HepG2 (cell line): ENCODE data around the gene CLEC4D. TPM values are rescaled to one million over a fixed set of nuclear protein-coding genes. Genes with fewer than 3 reads are reported as not detected.
A peak's percentile ranks its signal among the peaks of the same experiment; 100 is the strongest.

ENCODE experiments used
- ATAC-seq: fragments of 200-7000 bp; cut with Tn5 transposase; 3 replicates; pipeline ENCODE4 v1.9.1; 2020; ENCODE audit warnings: mild to moderate bottlenecking, moderate library complexity
- BruUV-seq: library from RNA; stranded (reverse); fragments of 400-500 nt; replicated peaks from 2 replicates; lab custom pipeline; 2021; lab: Mats Ljungman, UMichigan
- CTCF ChIA-PET: fragments of 300-600 bp; formaldehyde crosslinking; extraction: SDS; loops from one replicate; lab custom pipeline; 2021; ENCODE audit warnings: low total read pairs, inconsistent platforms, low intra/inter-chr PET ratio; lab: Yijun Ruan, JAX
- POLR2A ChIA-PET: fragments of 350-600 bp; sonication (Branson Sonifier 250); formaldehyde crosslinking; loops from one replicate; lab custom pipeline; 2020; ENCODE audit warnings: antibody characterized with exemption, inconsistent platforms; lab: Yijun Ruan, JAX
- DNase-seq: peaks from one replicate; pipeline ENCODE4 v3.0.0-alpha.2; 2015; ENCODE audit warnings: low spot score
- FAIRE-seq: peaks from 3 replicates; lab custom pipeline; 2011; peaks lifted over from hg19 to GRCh38; lab: Jason Lieb, UNC
- H2AFZ ChIP-seq: one replicate; pipeline ENCODE4 v1.6.1; 2011; ENCODE audit warnings: low read length, inconsistent platforms
- H3K27ac ChIP-seq: fragments of 300-600 bp; 3 replicates; pipeline ENCODE4 v1.8.0; 2011; ENCODE audit warnings: mixed run types, mild to moderate bottlenecking, mixed read lengths, low read length, inconsistent platforms; ENCODE audit not compliant: insufficient read depth; ENCODE audit errors: extremely low read length
- H3K27me3 ChIP-seq, 2 experiments: fragments of 200-600 bp in 1 of 2; 2 replicates in 1 of 2; 3 replicates in 1 of 2; pipeline versions ENCODE4 v1.6.0 to v1.8.0; 2011; ENCODE audit warnings: low read length in 2 of 2, mild to moderate bottlenecking in 2 of 2, moderate library complexity in 2 of 2, inconsistent platforms in 1 of 2; ENCODE audit not compliant: insufficient read depth in 2 of 2, control insufficient read depth in 1 of 2
- H3K36me3 ChIP-seq, 2 experiments: fragments of 200-600 bp in 1 of 2; replicated peaks in 1 of 2; 2 replicates in 1 of 2; 3 replicates in 1 of 2; pipeline versions ENCODE4 v1.5.1 to v1.8.0; 2011; ENCODE audit warnings: low read length in 2 of 2, inconsistent platforms in 1 of 2; ENCODE audit not compliant: insufficient read depth in 2 of 2, control insufficient read depth in 1 of 2
- H3K4me1 ChIP-seq: 2 replicates; pipeline ENCODE4 v1.5.1; 2012; ENCODE audit warnings: low read length, inconsistent platforms; ENCODE audit not compliant: insufficient read depth
- H3K4me2 ChIP-seq: 2 replicates; pipeline ENCODE4 v1.6.0; 2011; ENCODE audit warnings: low read depth, low read length, inconsistent platforms
- H3K4me3 ChIP-seq, 3 experiments: fragments of 200-600 bp in 1 of 3; sonication (generic), shearing (Covaris generic) in 1 of 3; replicated peaks in 1 of 3; 2 replicates each; pipeline ENCODE4 v1.5.1; 2011 to 2016; ENCODE audit warnings: low read length in 3 of 3, inconsistent platforms in 2 of 3, low read depth in 2 of 3, mild to moderate bottlenecking in 2 of 3, control low read depth in 1 of 3, mixed read lengths in 1 of 3; ENCODE audit not compliant: insufficient read depth in 1 of 3
- H3K79me2 ChIP-seq: one replicate; pipeline ENCODE4 v1.6.1; 2011; ENCODE audit warnings: low read length, inconsistent platforms; ENCODE audit not compliant: insufficient read depth
- H3K9ac ChIP-seq: 2 replicates; pipeline ENCODE4 v1.6.0; 2011; ENCODE audit warnings: mild to moderate bottlenecking, low read depth, low read length, inconsistent platforms; ENCODE audit not compliant: insufficient read depth
- H3K9me3 ChIP-seq: 2 replicates; pipeline ENCODE4 v1.5.1; 2012; ENCODE audit warnings: mild to moderate bottlenecking, low read length
- H4K20me1 ChIP-seq: 2 replicates; pipeline ENCODE4 v1.6.0; 2011; ENCODE audit warnings: inconsistent platforms, mild to moderate bottlenecking, low read length, moderate library complexity; ENCODE audit not compliant: insufficient read depth
- CTCF ChIP-seq: sonication (generic); formaldehyde crosslinking; IDR thresholded peaks from 2 replicates; pipeline ENCODE4 v1.5.0; 2020; ENCODE audit warnings: mild to moderate bottlenecking, missing genetic modification reagents, moderate library complexity
- KLF6 ChIP-seq: IDR thresholded peaks from 2 replicates; pipeline ENCODE4 v1.8.0; 2016; ENCODE audit warnings: missing biosample characterization, missing genetic modification reagents
- NR2C2 ChIP-seq: sonication (generic); formaldehyde crosslinking; IDR thresholded peaks from 2 replicates; pipeline ENCODE4 v1.4.0; 2020; ENCODE audit warnings: missing genetic modification reagents, mild to moderate bottlenecking, moderate library complexity, borderline replicate concordance
- SMC3 ChIP-seq: IDR thresholded peaks from 2 replicates; pipeline ENCODE4 v1.6.1; 2011; ENCODE audit warnings: low read length, improper control_type of control experiment
- SNRNP70 ChIP-seq: fragments of 200-400 bp; formaldehyde crosslinking; IDR thresholded peaks from 2 replicates; pipeline ENCODE4 v1.6.1; 2017; ENCODE audit warnings: mild to moderate bottlenecking, low read depth, low read length, moderate library complexity
- SPEN ChIP-seq: sonication (generic); formaldehyde crosslinking; IDR thresholded peaks from 2 replicates; pipeline ENCODE4 v1.5.1; 2020; ENCODE audit warnings: low read depth, mild to moderate bottlenecking, missing genetic modification reagents
- STAG1 ChIP-seq: sonication (generic); formaldehyde crosslinking; IDR thresholded peaks from 2 replicates; pipeline ENCODE4 v1.4.0; 2020; ENCODE audit warnings: missing genetic modification reagents
- ZMAT5 ChIP-seq: sonication (generic); formaldehyde crosslinking; IDR thresholded peaks from 2 replicates; pipeline ENCODE4 v1.5.0; 2020; ENCODE audit warnings: mild to moderate bottlenecking, low read depth, missing genetic modification reagents, borderline replicate concordance
- ZNF251 ChIP-seq: sonication (generic); formaldehyde crosslinking; IDR thresholded peaks from 2 replicates; pipeline ENCODE4 v1.9.0; 2021; ENCODE audit warnings: mild to moderate bottlenecking, missing genetic modification reagents
- WGBS: methylation state at CpG from one replicate; pipeline ENCODE4 v1.1.6; 2017; ENCODE audit warnings: low lambda C conversion rate; 5-methylcytosine and 5-hydroxymethylcytosine counted together
- in situ Hi-C: cut with HindIII; loops from 2 replicates; pipeline ENCODE4 v1.10.0; 2017; ENCODE audit warnings: low pct_unique_long_range_greater_than_20kb; ENCODE audit not compliant: extremely low pct_ligation_motif_present
- intact Hi-C: fragments of 100-400 bp; cut with micrococcal nuclease; formaldehyde crosslinking; loops from one replicate; pipeline ENCODE4 v1.10.0; 2022; ENCODE audit not compliant: unreplicated experiment
- polyA plus RNA-seq, 8 experiments: library from polyadenylated mRNA; depleted of rRNA in 3 of 8; stranded (reverse) in 7 of 8; unstranded in 1 of 8; fragments of >200 nt; fragmentation: Illumina TruSeq in 4 of 8; extraction: Trizol in 4 of 8; gene quantifications; 2 replicates each; pipeline versions ENCODE4 v1.2.1 to v1.2.3, GENCODE V29; 2011 to 2016; ENCODE audit warnings: low read depth in 4 of 8, missing spikeins in 1 of 8, mixed read lengths in 1 of 8; ENCODE audit not compliant: insufficient read depth in 1 of 8
- total RNA-seq, 5 experiments: library from RNA; depleted of rRNA; stranded (reverse); fragments of >200 nt; fragmentation: Illumina TruSeq; extraction: Trizol; gene quantifications; 2 replicates each; pipeline ENCODE4 v1.2.3, GENCODE V29; 2016; ENCODE audit warnings: low read depth in 1 of 5
- TF ChIP-seq, protein P1 (sequence below): sonication (generic); formaldehyde crosslinking; IDR thresholded peaks from 2 replicates; pipeline ENCODE4 v1.4.0; 2020; ENCODE audit warnings: missing genetic modification reagents, mild to moderate bottlenecking, borderline replicate concordance

CLEC4D gene
- total and polyA plus RNA-seq, 2 of the 13 experiments (the other 11 are each of a cell fraction or from before 2014, with no cell fraction given): not detected

- CTCF ChIA-PET: interaction anchor here (1.7 kb wide), 1 partner anchor 64 kb away, joined by 11 read pairs; no protein-coding TSS in a partner anchor
- H3K79me2 ChIP-seq: no peaks in the 10 kb centered on the region
- H3K27ac ChIP-seq: no peak overlapping the region
- POLR2A ChIA-PET: no interaction called here
- H3K4me2 ChIP-seq: no peak overlapping the region
- WGBS: 0% methylated on average over 3 of the region's 3 CpGs
- H3K9ac ChIP-seq: no peak overlapping the region
- TF ChIP-seq ZNF251 (CRISPR knock-in tag): no peak
- peak; percentile 74 for TF ChIP-seq CTCF (CRISPR knock-in tag)
- TF ChIP-seq STAG1 (CRISPR knock-in tag): peak; percentile 57
- TF ChIP-seq SNRNP70: no peak
- no peak for TF ChIP-seq ZMAT5 (CRISPR knock-in tag)
- TF ChIP-seq, protein P1, sequence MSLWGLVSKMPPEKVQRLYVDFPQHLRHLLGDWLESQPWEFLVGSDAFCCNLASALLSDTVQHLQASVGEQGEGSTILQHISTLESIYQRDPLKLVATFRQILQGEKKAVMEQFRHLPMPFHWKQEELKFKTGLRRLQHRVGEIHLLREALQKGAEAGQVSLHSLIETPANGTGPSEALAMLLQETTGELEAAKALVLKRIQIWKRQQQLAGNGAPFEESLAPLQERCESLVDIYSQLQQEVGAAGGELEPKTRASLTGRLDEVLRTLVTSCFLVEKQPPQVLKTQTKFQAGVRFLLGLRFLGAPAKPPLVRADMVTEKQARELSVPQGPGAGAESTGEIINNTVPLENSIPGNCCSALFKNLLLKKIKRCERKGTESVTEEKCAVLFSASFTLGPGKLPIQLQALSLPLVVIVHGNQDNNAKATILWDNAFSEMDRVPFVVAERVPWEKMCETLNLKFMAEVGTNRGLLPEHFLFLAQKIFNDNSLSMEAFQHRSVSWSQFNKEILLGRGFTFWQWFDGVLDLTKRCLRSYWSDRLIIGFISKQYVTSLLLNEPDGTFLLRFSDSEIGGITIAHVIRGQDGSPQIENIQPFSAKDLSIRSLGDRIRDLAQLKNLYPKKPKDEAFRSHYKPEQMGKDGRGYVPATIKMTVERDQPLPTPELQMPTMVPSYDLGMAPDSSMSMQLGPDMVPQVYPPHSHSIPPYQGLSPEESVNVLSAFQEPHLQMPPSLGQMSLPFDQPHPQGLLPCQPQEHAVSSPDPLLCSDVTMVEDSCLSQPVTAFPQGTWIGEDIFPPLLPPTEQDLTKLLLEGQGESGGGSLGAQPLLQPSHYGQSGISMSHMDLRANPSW (CRISPR knock-in tag): no peak
- TF ChIP-seq SPEN (CRISPR knock-in tag): no peak
- TF ChIP-seq SMC3: peak; percentile 54; the same call in 1 of the 2 replicates
- TF ChIP-seq KLF6 (CRISPR knock-in tag): no peak
- TF ChIP-seq NR2C2 (CRISPR knock-in tag): no peak
- H3K36me3 ChIP-seq: no peaks in the 10 kb centered on the region
- H2AFZ ChIP-seq: no peak overlapping the region
- intact Hi-C loops (loop anchor here (1.0 kb wide), 1 partner anchor 65 kb away; no protein-coding TSS in a partner anchor), in situ Hi-C loops (loop anchor here (10.0 kb wide), 1 partner anchor 61 kb away; no protein-coding TSS in a partner anchor)
- FAIRE-seq (peak; percentile 40), DNase-seq (peak; percentile 27), ATAC-seq (peak; percentile 72)
- BruUV-seq: no TSS peak
- no peaks in the 10 kb centered on the region for H3K27me3 ChIP-seq
- no peaks in the 10 kb centered on the region for H4K20me1 ChIP-seq
- no peaks in the 10 kb centered on the region for H3K9me3 ChIP-seq
- no peaks in the 10 kb centered on the region for H3K4me1 ChIP-seq
- no peak overlapping the region for H3K4me3 ChIP-seq
Measured at GRCh38 chr12:8544295-8544694, 31.0 kb downstream of the CLEC4D start.
